GM12872 (cell line): Measurements from ENCODE around the gene RAX2.

ENCODE experiments used
- CTCF ChIP-seq: IDR thresholded peaks from 3 replicates; pipeline ENCODE4 v1.5.1; 2011; ENCODE audit warnings: low read depth, mild to moderate bottlenecking, low read length, moderate library complexity; ENCODE audit not compliant: insufficient read depth

The RAX2 gene

GRCh38 chr19:3774621-3775373 is 2.8 kb upstream of the RAX2 start:
- no peak for TF ChIP-seq CTCF

- TF ChIP-seq CTCF: no peak
These were observed 1.9 kb upstream of the RAX2 start for GRCh38 chr19:3773814-3774515.

- TF ChIP-seq CTCF: no peak
These were observed 775 bp downstream of the RAX2 start for GRCh38 chr19:3771000-3771905.

- no peak for TF ChIP-seq CTCF
These were observed 1.7 kb downstream of the RAX2 start for GRCh38 chr19:3770136-3770999.

GRCh38 chr19:3769494-3769893 is 2.5 kb downstream of the RAX2 start:
- TF ChIP-seq CTCF: no peak

GRCh38 chr19:3768748-3769099 is 3.3 kb downstream of the RAX2 start:
- no peak for TF ChIP-seq CTCF
